T-helper 1 cell treated with Interleukin-12 subunit alpha and Interleukin-12 subunit beta and Interleukin-4 antibody, amounts not matched to agents 30 ng/mL and 1 ng/mL, for 36 hours (primary cell): ENCODE data around the gene ITGB2. TPM values are rescaled to one million over a fixed set of nuclear protein-coding genes. Genes with fewer than 3 reads are reported as not detected.

Source experiments
- intact Hi-C: fragments of 100-400 bp; cut with micrococcal nuclease; formaldehyde crosslinking; loops from one replicate; pipeline ENCODE4 v1.15.1; 2024
- total RNA-seq: library from RNA; stranded (reverse); gene quantifications from 2 replicates; pipeline ENCODE4 v1.2.3, GENCODE V29; 2022

ITGB2 gene
- total RNA-seq, 1 donor from 2014 or later = 792 TPM

GRCh38 chr21:44873356-44874239 lies 47.1 kb downstream of the ITGB2 start, which contains the start of gene PTTG1IP:
TSS of gene PTTG1IP (minus strand) at chr21:44873690. CDS start at chr21:44873616, 74 bp downstream.
- intact Hi-C loops = loop anchor here (1.0 to 2.0 kb wide), 4 partner anchors 56 to 535 kb away; partner anchors contain the start of genes CFAP410 and POFUT2

- intact Hi-C loops = loop anchor here (2.0 kb wide), 3 partner anchors 206 to 534 kb away; partner anchors contain the start of genes CFAP410 and POFUT2
Observed at GRCh38 chr21:44872649-44873355, 47.9 kb downstream of the ITGB2 start.

GRCh38 chr21:44872323-44872648 lies 48.4 kb downstream of the ITGB2 start:
- intact Hi-C loops = loop anchor here (2.0 kb wide), 3 partner anchors 207 to 533 kb away; partner anchors contain the start of genes CFAP410 and POFUT2

- intact Hi-C loops = loop anchor here (2.0 kb wide), 3 partner anchors 207 to 533 kb away; partner anchors contain the start of genes CFAP410 and POFUT2
Observed at GRCh38 chr21:44871576-44872269, 49.0 kb downstream of the ITGB2 start.

GRCh38 chr21:44870748-44871495 lies 49.8 kb downstream of the ITGB2 start:
- intact Hi-C loops = no loop called here

- intact Hi-C loops = no loop called here
Observed at GRCh38 chr21:44869781-44870747, 50.6 kb downstream of the ITGB2 start.

GRCh38 chr21:44868707-44869106 lies 52.0 kb downstream of the ITGB2 start:
- intact Hi-C loops = no loop called here

GRCh38 chr21:44867999-44868700 lies 52.5 kb downstream of the ITGB2 start:
- intact Hi-C loops = no loop called here

GRCh38 chr21:44867464-44867863 lies 53.2 kb downstream of the ITGB2 start:
- intact Hi-C loops = no loop called here

- intact Hi-C loops = no loop called here
Observed at GRCh38 chr21:44866780-44867179, 53.9 kb downstream of the ITGB2 start.

GRCh38 chr21:44865561-44866280 lies 55.0 kb downstream of the ITGB2 start:
- intact Hi-C loops = no loop called here

GRCh38 chr21:44862869-44863685 lies 57.6 kb downstream of the ITGB2 start:
- intact Hi-C loops = no loop called here

GRCh38 chr21:44858791-44859190 lies 61.9 kb downstream of the ITGB2 start:
- intact Hi-C loops = no loop called here

GRCh38 chr21:44858291-44858690 lies 62.4 kb downstream of the ITGB2 start:
- intact Hi-C loops = no loop called here

GRCh38 chr21:44857127-44857892 lies 63.4 kb downstream of the ITGB2 start:
- intact Hi-C loops = no loop called here

- intact Hi-C loops = no loop called here
Observed at GRCh38 chr21:44856131-44856530, 64.6 kb downstream of the ITGB2 start.

- intact Hi-C loops = no loop called here
Observed at GRCh38 chr21:44855572-44855971, 65.1 kb downstream of the ITGB2 start.
